H1 (cell line): Measurements from ENCODE around the gene DCUN1D3. TPM values are rescaled to one million over a fixed set of nuclear protein-coding genes. Genes with fewer than 3 reads are reported as not detected.

Experiments used
- CTCF ChIA-PET: fragments of 300-600 bp; sonication (Branson Sonifier 250); formaldehyde crosslinking; loops from one replicate; lab custom pipeline; 2021; ENCODE audit not compliant: partially characterized antibody; lab: Charles Lee
- POLR2A ChIA-PET: fragments of 300-600 bp; sonication (Branson Sonifier 250); formaldehyde crosslinking; loops from one replicate; lab custom pipeline; 2021; ENCODE audit warnings: inconsistent platforms; ENCODE audit not compliant: partially characterized antibody; lab: Charles Lee
- DNase-seq, 2 experiments: peaks; one replicate each; pipeline versions ENCODE4 v3.0.0 to v3.0.0-alpha.2; 2010 to 2022; ENCODE audit warnings: low spot score in 2 of 2, low read depth in 1 of 2, mixed read lengths in 1 of 2
- FAIRE-seq: peaks from 2 replicates; lab custom pipeline; 2011; peaks lifted over from hg19 to GRCh38; lab: Jason Lieb, UNC
- H2AFZ ChIP-seq: 2 replicates; pipeline ENCODE4 v1.8.1; 2012; ENCODE audit warnings: low read length, inconsistent platforms
- H2AK5ac ChIP-seq: 2 replicates; pipeline ENCODE4 v1.6.1; 2013; ENCODE audit warnings: low read depth, low read length
- H2BK120ac ChIP-seq: replicated peaks from 2 replicates; pipeline ENCODE3; 2013; ENCODE audit warnings: low read depth, low read length, inconsistent platforms
- H2BK12ac ChIP-seq: 2 replicates; pipeline ENCODE4 v1.6.1; 2013; ENCODE audit warnings: low read depth, low read length
- H2BK15ac ChIP-seq: 2 replicates; pipeline ENCODE4 v1.6.1; 2013; ENCODE audit warnings: low read length
- H2BK20ac ChIP-seq: 2 replicates; pipeline ENCODE4 v1.6.1; 2013; ENCODE audit warnings: low read length
- H2BK5ac ChIP-seq: 2 replicates; pipeline ENCODE4 v1.6.1; 2013; ENCODE audit warnings: low read depth, low read length
- H3K14ac ChIP-seq: 2 replicates; pipeline ENCODE4 v1.6.1; 2013; ENCODE audit warnings: inconsistent platforms; ENCODE audit not compliant: insufficient read length
- H3K18ac ChIP-seq: 2 replicates; pipeline ENCODE4 v1.6.1; 2013; ENCODE audit warnings: low read length; ENCODE audit errors: extremely low read depth
- H3K23ac ChIP-seq: 2 replicates; pipeline ENCODE4 v1.6.1; 2013; ENCODE audit warnings: inconsistent platforms; ENCODE audit not compliant: insufficient read length
- H3K23me2 ChIP-seq: 2 replicates; pipeline ENCODE4 v1.6.1; 2013; ENCODE audit warnings: low read depth, low read length
- H3K27ac ChIP-seq: 2 replicates; pipeline ENCODE4 v1.6.1; 2011; ENCODE audit warnings: low read depth, low read length, inconsistent platforms
- H3K27me3 ChIP-seq, 4 experiments: replicated peaks in 1 of 4; 1 replicate in 1 of 4; 2 replicates in 3 of 4; pipeline versions ENCODE4 v1.6.1 to v1.8.1; 2011 to 2013; ENCODE audit warnings: low read length in 3 of 4, mild to moderate bottlenecking in 3 of 4, inconsistent platforms in 2 of 4, mixed read lengths in 2 of 4, moderate library complexity in 1 of 4; ENCODE audit not compliant: control insufficient read depth in 3 of 4, insufficient read depth in 3 of 4; ENCODE audit errors: extremely low read depth in 1 of 4
- H3K36me3 ChIP-seq, 4 experiments: 2 replicates each; pipeline versions ENCODE4 v1.6.1 to v1.8.1; 2011 to 2013; ENCODE audit warnings: mild to moderate bottlenecking in 4 of 4, low read length in 3 of 4, moderate library complexity in 2 of 4, control low read depth in 1 of 4, inconsistent platforms in 1 of 4; ENCODE audit not compliant: insufficient read depth in 4 of 4, control insufficient read depth in 2 of 4
- H3K4ac ChIP-seq: replicated peaks from 2 replicates; pipeline ENCODE3; 2013; ENCODE audit warnings: low read length, low read depth, mixed read lengths, inconsistent platforms; ENCODE audit not compliant: insufficient read length
- H3K4me1 ChIP-seq, 4 experiments: replicated peaks in 1 of 4; 1 replicate in 1 of 4; 2 replicates in 3 of 4; pipeline versions ENCODE4 v1.6.1 to v1.8.1; 2011 to 2013; ENCODE audit warnings: low read length in 3 of 4, inconsistent platforms in 2 of 4, mixed read lengths in 1 of 4; ENCODE audit not compliant: insufficient read depth in 4 of 4, control insufficient read depth in 3 of 4
- H3K4me2 ChIP-seq, 2 experiments: 2 replicates each; pipeline versions ENCODE4 v1.6.1 to v1.8.1; 2011 to 2013; ENCODE audit warnings: low read depth in 2 of 2, low read length in 2 of 2, control low read depth in 1 of 2, inconsistent platforms in 1 of 2, mild to moderate bottlenecking in 1 of 2; ENCODE audit not compliant: insufficient read depth in 1 of 2
- H3K4me3 ChIP-seq, 4 experiments: fragments of 200-600, 300-600 bp in 1 of 4; sonication (generic), shearing (Covaris generic), sonication (Bioruptor Twin) in 1 of 4; 2 replicates each; pipeline versions ENCODE4 v1.5.1 to v1.8.1; 2011 to 2016; ENCODE audit warnings: low read length in 4 of 4, low read depth in 3 of 4, control low read depth in 2 of 4, inconsistent platforms in 2 of 4, mild to moderate bottlenecking in 2 of 4, mixed read lengths in 1 of 4, moderate library complexity in 1 of 4; ENCODE audit not compliant: insufficient read depth in 2 of 4; ENCODE audit errors: extremely low read depth in 1 of 4
- H3K56ac ChIP-seq: replicated peaks from 2 replicates; pipeline ENCODE3; 2013; ENCODE audit warnings: low read depth, mild to moderate bottlenecking, mixed read lengths, low read length, inconsistent platforms; ENCODE audit not compliant: insufficient read length
- H3K79me1 ChIP-seq: 2 replicates; pipeline ENCODE4 v1.6.1; 2013; ENCODE audit warnings: low read depth, low read length, control low read depth
- H3K79me2 ChIP-seq, 2 experiments: 2 replicates each; pipeline versions ENCODE4 v1.6.1 to v1.8.1; 2012 to 2013; ENCODE audit warnings: low read length in 2 of 2, mild to moderate bottlenecking in 2 of 2, inconsistent platforms in 1 of 2; ENCODE audit not compliant: insufficient read depth in 2 of 2, control insufficient read depth in 1 of 2
- H3K9ac ChIP-seq, 4 experiments: replicated peaks in 1 of 4; 1 replicate in 1 of 4; 2 replicates in 3 of 4; pipeline versions ENCODE4 v1.6.1 to v1.8.1; 2011 to 2013; ENCODE audit warnings: low read depth in 3 of 4, low read length in 3 of 4, control low read depth in 2 of 4, mild to moderate bottlenecking in 2 of 4, moderate library complexity in 2 of 4, inconsistent platforms in 1 of 4; ENCODE audit errors: extremely low read depth in 1 of 4
- H3K9me3 ChIP-seq, 2 experiments: 2 replicates each; pipeline versions ENCODE4 v1.6.1 to v1.8.1; 2012 to 2013; ENCODE audit warnings: mild to moderate bottlenecking in 2 of 2, moderate library complexity in 2 of 2, control low read depth in 1 of 2, inconsistent platforms in 1 of 2, low read depth in 1 of 2, low read length in 1 of 2, mixed read lengths in 1 of 2; ENCODE audit not compliant: insufficient read depth in 2 of 2
- H4K20me1 ChIP-seq, 2 experiments: replicated peaks in 1 of 2; 2 replicates each; pipeline versions ENCODE3 to v1.8.1; 2011 to 2013; ENCODE audit warnings: inconsistent platforms in 2 of 2, low read length in 2 of 2, mild to moderate bottlenecking in 1 of 2; ENCODE audit not compliant: insufficient read depth in 2 of 2, control insufficient read depth in 1 of 2
- H4K5ac ChIP-seq: 2 replicates; pipeline ENCODE4 v1.6.1; 2013; ENCODE audit warnings: low read length, low read depth, mixed read lengths, inconsistent platforms; ENCODE audit not compliant: insufficient read length
- H4K8ac ChIP-seq: 2 replicates; pipeline ENCODE4 v1.8.0; 2013; ENCODE audit warnings: mild to moderate bottlenecking, moderate library complexity, low read length, inconsistent platforms; ENCODE audit not compliant: insufficient read depth; ENCODE audit errors: extremely low read depth
- H4K91ac ChIP-seq: replicated peaks from 2 replicates; pipeline ENCODE3; 2013; ENCODE audit warnings: low read length, mixed read lengths, inconsistent platforms; ENCODE audit not compliant: insufficient read length
- KDM4A ChIP-seq: IDR thresholded peaks from one replicate; pipeline ENCODE4 v1.7.1; 2012; ENCODE audit warnings: low read depth, mild to moderate bottlenecking, moderate library complexity, low read length, inconsistent platforms; ENCODE audit not compliant: severe bottlenecking
- WGBS, 2 experiments: shearing (Covaris generic) in 1 of 2; methylation state at CpG; one replicate each; pipeline versions ENCODE4 v1.1.6 to v1.1.7; 2013 to 2015; ENCODE audit warnings: low lambda C conversion rate in 2 of 2, mixed read lengths in 2 of 2, inconsistent platforms in 1 of 2, low coverage in 1 of 2, missing lambda C conversion rate in 1 of 2; ENCODE audit not compliant: insufficient replicate concordance in 2 of 2, insufficient coverage in 1 of 2, insufficient read length in 1 of 2; ENCODE audit errors: extremely low coverage in 1 of 2, missing lambda C conversion rate in 1 of 2; 5-methylcytosine and 5-hydroxymethylcytosine counted together
- polyA plus RNA-seq, 7 experiments: library from polyadenylated mRNA; depleted of rRNA in 3 of 7; stranded (reverse) in 5 of 7; unstranded in 2 of 7; fragments of >200 nt in 5 of 7; fragments of 200-250 nt in 2 of 7; gene quantifications; 1 replicate in 5 of 7; 2 replicates in 1 of 7; 4 replicates in 1 of 7; pipeline versions ENCODE4 v1.2.1 to v1.2.3, GENCODE V29; 2011 to 2013; ENCODE audit warnings: missing spikeins in 2 of 7, mixed read lengths in 2 of 7
- total RNA-seq: library from RNA; stranded (reverse); fragmentation: NEBNext Ultra II Directional; extraction: Animal tissue kit (Norgen Biotek cat#: 25700); gene quantifications from 2 replicates; pipeline ENCODE4 v1.2.1, GENCODE V29; 2021

The DCUN1D3 gene
- total and polyA plus RNA-seq, 2 of the 8 experiments (the other 6 are each of a cell fraction or from before 2014, with no cell fraction given), result 3.5 to 18.2 TPM

GRCh38 chr16:20821682-20822081 is 78.5 kb downstream of the DCUN1D3 start:
- peaks cover 0 to 18% (median 0%) of the 10 kb centered on the region in 4 experiments; a peak in 4 of 8 replicates for H3K36me3 ChIP-seq
- no peak for TF ChIP-seq KDM4A
- no peaks in the 10 kb centered on the region for H3K9me3 ChIP-seq
- no peaks in the 10 kb centered on the region for H3K79me2 ChIP-seq
- H3K18ac ChIP-seq, result no peak overlapping the region
- H2AK5ac ChIP-seq, result no peak overlapping the region
- no peak overlapping the region for H4K5ac ChIP-seq
- no peak overlapping the region for H3K9ac ChIP-seq
- H3K4me2 ChIP-seq, result no peak overlapping the region
- no peak for FAIRE-seq
- H3K79me1 ChIP-seq, result no peaks in the 10 kb centered on the region; the same call in 1 of the 2 replicates
- no peak overlapping the region for H2BK15ac ChIP-seq
- 94% methylated on average over 4 of the region's 4 CpGs; no CpG with 5 or more reads in 1 of the 2 experiments for WGBS, 2 experiments
- H3K23ac ChIP-seq, result no peak overlapping the region
- H3K4me1 ChIP-seq, result no peaks in the 10 kb centered on the region
- H2AFZ ChIP-seq, result no peak overlapping the region
- no peak overlapping the region for H2BK120ac ChIP-seq
- no peak overlapping the region for H3K4ac ChIP-seq
- H3K56ac ChIP-seq, result no peak overlapping the region
- H2BK5ac ChIP-seq, result no peak overlapping the region
- no peak overlapping the region for H3K14ac ChIP-seq
- no peaks in the 10 kb centered on the region for H3K23me2 ChIP-seq
- no peak overlapping the region for H2BK12ac ChIP-seq
- CTCF ChIA-PET, result no interaction called here
- no peak overlapping the region for H4K8ac ChIP-seq
- no peaks in the 10 kb centered on the region for H4K20me1 ChIP-seq
- no peak for DNase-seq
- H4K91ac ChIP-seq, result no peak overlapping the region
- H3K27me3 ChIP-seq, result no peaks in the 10 kb centered on the region
- no peak overlapping the region for H3K27ac ChIP-seq
- no peak overlapping the region for H3K4me3 ChIP-seq
- no peak overlapping the region for H2BK20ac ChIP-seq
- POLR2A ChIA-PET, result interaction anchor here (0.6 kb wide), 1 partner anchor 1199 kb away, joined by 3 read pairs; no protein-coding TSS in a partner anchor
